Raji (cell line): ENCODE data around the gene BTBD9.

Experiments
- POLR2A ChIP-seq: IDR thresholded peaks from 2 replicates; pipeline ENCODE4 v1.6.1; 2011; ENCODE audit warnings: low read depth, low read length, control low read depth; ENCODE audit not compliant: insufficient read depth

Gene BTBD9

DNA sequence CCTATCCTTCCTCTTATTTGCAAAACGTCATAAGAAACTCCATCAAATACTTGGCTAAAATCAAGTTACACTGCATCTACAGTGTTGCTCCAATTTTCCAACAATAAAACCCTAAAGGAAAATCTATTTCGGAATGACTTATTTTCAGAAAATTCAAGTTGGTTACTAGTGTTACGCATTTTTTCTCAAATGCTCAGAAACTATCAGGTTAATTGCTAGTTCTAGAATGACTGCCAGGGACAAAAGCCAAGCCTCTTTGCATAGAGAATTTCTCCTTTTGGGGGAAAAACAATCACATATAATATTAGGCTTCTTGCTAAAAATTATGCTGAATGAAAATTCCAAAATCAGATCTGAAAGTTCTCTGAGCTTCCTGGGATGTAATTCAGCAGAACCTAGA lies 210.2 kb downstream of the BTBD9 start:
- no peak for TF ChIP-seq POLR2A

DNA sequence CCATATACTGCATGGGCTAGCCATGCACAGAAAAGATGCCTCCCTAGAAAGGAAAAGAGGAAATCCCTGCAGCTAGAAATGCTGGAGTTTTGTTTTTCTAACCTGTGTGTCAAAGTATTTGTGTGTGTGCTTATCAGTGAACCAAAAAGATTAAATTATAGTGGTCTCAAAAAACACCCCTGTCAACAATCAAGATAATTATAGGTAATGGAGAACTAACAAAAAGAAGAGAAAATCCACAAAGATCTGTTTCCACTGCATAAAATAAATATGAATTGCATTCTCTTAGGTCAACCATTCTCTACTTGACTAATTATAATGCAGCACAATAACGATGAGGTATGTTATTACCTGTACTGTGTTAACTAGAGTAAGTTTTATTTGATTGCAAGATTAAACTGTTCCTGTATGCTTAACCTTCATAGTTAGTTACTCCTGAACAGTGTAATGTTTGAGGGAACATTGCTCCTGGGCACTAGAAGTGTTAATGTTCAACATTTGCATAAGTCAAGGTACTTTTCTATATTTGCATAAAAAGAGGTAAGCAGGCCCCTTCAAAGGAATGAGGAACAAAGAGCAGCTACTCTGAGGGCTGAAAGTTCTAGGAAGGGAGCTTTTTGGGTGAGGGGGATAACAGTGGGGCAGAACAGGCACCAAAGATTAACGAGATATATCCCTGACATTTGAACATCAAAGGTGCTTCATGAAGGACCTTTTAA lies 212.1 kb downstream of the BTBD9 start:
- no peak for TF ChIP-seq POLR2A

DNA sequence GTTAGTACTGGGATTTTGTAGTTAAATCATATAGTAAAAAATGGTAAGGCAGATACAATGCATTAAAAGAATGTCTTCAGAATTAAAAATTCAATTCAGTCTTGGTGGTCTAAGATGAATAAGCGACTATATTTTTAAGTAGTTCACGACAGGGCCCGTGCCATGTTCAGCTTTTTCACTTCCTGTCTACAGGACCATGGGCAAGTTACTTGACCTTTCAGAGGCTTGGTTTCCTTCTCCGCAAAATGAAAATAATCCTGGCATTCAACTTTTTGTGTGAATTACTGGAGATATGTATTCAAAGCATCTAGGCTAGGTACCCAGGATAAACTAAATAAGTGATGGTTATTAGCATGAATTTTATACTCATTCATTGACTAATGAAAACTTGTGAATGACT lies 216.0 kb downstream of the BTBD9 start:
- TF ChIP-seq POLR2A = no peak

DNA sequence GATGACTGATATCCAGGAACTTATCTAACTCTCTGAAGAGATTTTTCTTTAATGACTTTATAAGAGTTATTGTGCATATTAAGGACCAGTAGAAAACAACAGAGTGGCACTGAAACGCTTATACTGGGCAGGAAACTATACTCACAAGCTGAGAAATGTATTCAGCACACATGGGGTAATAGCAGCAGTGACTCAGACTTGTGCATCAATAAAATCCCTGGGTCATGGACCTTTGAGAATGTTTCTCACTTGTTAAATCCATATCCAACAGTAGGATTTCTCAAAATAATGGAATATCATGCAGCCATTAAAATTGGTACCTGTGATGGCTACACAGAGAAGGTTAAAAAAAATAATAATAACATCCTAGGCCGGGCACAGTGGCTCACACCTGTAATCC lies 219.5 kb downstream of the BTBD9 start:
- TF ChIP-seq POLR2A = no peak

DNA sequence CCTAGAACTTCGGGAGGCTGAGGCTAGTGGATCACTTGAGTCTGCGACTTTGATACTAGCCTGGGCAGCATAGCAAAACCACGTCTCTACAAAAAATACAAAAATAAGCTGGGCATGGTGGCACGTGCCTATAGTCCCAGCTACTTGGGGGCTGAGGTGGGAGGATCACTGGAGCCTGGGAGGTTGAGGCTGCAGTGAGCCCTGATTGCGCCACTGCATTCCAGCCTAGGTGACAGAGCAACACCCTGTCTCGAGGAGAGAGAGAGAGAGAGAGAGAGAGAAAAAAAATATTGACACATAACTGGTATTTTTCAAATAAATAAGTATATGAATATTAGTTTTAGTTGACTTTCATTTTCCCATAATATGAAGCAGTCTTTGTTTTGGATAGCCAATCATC lies 222.2 kb downstream of the BTBD9 start:
- no peak for TF ChIP-seq POLR2A

DNA sequence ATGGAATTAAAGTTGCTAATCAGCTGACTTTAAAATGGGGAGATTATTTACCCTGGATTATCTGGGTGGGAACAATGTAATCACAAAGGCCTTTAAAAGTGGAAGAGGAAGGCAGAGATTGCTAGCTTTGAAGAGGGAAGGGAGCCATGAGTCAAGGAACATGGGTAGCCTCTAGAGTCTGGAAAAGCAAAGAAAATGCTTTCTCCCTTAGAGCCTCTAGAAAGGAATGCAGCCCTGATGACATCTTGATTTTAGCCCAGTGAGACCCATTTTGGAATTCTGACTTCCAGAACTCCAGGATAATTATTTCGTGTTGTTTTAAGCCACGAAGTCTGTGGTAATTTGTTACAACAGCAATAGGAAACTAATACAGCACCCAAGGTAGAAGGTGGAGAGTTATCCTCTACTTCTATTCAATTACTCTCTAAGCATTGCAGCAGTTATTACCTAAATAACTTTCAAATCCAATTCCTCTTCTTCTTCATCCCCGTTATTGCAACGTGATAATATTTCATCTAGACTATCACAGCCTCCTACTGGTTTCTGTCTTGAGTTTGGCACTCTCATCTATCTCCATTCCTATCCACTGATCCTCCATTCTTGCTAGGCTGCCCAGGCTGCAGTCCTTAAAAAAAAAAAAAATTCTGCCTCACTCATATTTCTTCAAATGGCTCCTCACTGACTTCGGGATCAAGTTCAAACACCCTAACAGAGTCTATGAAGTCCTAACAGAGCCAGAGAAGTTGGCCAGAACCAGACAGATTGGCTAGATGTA lies 224.3 kb downstream of the BTBD9 start:
- TF ChIP-seq POLR2A = no peak

DNA sequence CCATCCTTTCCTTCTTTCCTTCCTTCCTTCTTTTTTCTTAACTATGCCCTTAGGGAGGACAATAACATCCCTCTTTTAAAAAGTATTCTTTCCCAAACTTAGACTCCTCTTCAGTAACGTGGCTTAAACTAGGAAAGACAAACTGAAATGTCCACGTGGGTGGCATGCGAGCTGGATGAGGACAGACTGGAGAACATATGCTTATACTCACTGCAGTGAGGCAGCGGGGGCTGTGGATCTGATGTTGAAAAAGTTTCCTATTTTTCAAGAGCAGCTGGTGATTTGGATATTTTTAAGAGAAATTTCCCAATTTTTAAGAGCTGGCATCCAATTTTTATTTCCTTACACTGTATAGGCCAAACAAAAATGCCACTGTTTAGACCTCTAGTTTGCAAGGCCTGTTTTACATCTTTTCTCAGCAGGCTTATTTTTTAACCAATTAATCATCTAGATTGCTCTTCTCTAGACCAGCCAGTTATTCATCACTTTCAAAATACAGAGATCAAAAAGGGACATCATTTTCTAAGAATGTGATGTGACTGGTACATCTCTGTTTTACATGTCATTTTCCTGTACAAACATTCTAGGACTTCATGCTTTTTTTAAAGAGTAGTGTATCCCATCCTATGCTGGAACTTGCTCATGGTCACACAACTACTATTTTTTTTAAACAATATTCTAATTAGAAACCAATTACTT lies 226.5 kb downstream of the BTBD9 start:
- no peak for TF ChIP-seq POLR2A

DNA sequence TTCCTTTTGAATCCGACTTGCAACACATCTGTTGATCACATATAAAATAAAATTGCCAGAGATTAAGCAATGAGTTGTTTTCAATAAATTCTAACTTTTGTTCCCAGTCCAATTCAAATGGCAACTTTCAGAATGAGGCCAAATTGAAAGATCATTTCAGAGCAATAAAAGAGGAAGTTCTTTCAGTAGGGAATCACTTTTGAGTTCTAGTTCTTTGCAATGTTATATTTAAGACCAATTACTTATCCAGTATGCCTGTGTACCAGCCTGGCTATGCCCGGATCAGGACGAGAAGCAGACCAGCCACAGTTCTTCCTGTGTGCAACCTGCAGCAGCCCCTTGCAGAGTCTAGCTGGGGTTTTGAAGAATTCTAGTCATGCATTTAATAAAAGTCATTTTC lies 232.5 kb downstream of the BTBD9 start:
- no peak for TF ChIP-seq POLR2A

DNA sequence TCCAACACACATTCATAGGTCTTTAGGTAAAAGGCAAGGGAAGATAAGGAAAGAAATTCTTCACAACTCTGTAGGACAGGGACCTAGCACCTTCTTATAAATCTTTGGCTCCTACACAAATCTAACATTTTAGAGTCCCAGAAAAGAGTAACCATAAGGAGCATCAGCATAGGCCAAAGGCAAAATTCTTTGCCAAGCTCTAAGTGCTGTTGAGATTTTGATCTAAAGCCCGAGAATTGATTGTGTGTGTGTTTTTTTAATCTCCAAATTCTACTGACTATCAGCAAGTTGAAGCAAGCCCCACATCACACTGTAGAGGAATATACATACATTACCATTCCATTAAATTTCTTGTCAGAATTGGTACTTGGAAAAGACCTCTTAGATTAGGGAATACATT lies 233.6 kb downstream of the BTBD9 start:
- TF ChIP-seq POLR2A = no peak

DNA sequence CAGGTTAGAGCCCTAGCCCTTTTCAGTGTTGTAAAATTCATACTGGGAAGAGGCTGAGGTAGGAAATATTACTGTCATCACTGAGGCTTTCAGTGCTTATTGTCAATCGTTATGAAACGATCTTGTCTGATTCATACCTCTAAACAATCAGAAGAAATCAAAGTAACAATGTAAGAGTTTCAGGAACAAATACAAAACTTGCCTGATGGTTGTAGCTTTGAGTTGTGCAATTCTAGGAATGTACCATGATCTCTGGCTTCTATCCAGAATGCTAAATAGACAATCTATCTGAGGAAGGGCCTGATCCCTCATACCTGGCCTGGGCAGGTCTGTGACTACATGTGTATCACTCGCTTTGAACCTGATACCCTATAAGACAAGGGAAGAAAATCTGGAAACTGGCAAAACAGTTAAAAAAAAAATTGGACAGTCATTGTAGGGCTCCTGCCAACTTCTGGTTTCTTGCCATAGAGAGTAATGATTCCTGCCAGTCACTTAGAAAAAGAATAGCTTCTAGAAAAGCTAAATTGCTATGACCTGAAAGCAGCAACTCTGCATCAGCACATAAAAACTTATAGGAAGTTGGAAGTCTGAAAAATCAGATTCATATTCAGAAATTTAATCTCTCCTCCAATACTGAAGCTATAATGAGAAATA lies 234.7 kb downstream of the BTBD9 start:
- no peak for TF ChIP-seq POLR2A

DNA sequence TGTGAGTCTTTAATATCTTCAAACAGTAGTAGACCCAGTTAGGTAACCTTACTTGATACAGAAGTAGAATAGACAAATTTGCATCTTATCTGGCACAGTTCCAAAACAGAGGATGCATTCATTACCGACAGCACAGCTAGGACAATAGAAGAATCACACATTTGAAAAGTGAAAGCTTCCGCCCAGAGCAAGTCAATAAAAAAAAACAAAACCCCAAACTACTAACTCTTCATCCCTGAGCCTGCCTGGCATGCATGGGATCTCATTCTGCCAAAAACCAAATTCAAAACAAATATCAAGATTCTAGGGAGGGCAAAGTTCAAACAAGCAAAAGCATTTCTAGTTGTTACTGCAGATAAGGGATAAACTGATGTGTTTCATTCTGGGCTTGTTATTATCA lies 235.4 kb downstream of the BTBD9 start:
- TF ChIP-seq POLR2A = no peak

DNA sequence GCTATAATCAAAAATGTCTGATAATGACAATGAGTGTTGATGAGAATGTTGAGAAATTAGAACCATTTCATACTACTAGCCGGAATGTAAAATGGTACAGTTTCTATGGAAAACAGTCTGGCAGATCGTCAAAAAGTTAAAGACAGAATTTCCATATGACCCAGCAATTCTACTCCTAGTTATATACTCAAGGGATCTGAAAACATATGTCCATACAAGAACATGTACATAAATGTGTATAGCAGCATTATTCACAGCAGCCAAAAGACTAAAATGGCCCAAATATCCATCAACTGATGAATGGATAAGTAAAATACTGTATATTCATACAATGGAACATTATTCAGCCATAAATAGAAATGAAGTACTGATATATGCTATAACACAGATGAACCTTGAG lies 236.2 kb downstream of the BTBD9 start:
- no peak for TF ChIP-seq POLR2A

DNA sequence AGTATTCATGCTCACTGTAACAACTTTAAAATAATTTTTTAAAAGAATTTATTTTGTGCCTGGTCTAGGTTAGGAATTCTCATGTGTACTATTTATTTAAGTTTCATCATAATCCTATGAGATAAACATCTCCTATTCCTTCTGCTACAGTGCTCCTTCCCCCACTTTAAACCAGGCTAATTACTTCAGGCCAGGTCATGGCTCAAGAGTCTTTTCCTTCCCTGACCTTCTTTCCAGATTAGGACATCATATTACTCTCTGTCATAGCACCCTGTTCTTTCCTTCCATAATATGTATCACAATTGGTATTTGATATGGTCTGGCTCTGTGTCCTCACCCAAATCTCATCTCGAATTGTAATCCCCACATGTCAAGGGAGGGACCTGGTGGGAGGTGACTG lies 239.0 kb downstream of the BTBD9 start:
- TF ChIP-seq POLR2A = no peak

DNA sequence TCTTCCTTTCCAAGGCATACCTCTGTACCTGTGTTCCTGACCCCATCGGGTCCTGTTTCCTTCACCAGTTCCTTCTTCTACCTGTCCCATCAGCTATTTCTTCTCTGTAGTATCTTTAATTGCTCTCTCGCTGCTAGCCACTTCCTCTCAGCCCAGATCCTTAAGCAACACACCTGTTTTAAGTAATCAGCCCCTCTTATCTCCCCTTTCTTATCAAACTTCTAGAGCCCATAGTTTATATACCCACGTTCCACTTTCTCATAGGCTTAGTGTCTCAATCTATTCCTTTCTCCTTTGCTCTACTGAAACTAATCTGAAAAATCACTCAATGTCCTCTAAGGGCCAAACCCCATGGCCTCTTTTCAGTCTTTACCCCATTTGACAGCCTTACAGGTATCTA lies 239.6 kb downstream of the BTBD9 start:
- no peak for TF ChIP-seq POLR2A

DNA sequence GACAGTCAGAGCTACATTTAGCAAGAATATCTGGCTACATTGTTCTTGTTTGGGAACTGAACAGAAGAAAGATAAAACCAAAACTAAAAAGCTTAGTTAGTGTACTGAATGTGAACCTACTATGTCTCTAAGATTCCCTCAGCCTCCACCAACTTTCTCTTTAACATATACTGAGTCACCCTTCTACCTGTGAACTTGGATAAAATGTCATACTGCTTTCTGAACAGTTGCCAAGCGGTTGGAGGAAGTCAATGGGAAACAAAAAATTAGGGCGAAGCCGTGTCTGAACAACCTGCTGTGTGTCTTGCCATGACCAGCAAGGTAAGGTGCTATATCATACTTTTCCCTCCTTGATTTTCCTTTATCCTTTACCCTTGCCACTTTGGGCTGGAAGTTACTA lies 243.5 kb downstream of the BTBD9 start:
- TF ChIP-seq POLR2A = no peak
